SK-N-SH (cell line): ENCODE data around the gene EPHA10. TPM values are rescaled to one million over a fixed set of nuclear protein-coding genes. Genes with fewer than 3 reads are reported as not detected.
"Not testable (repeated sequence)": the region's sequence is repeated elsewhere in the genome, so short reads cannot be mapped to it uniquely, and the experiment has no call there.

Source experiments
- CTCF ChIA-PET: fragments of 300-600, 350-600 bp; formaldehyde crosslinking; extraction: SDS; loops from one replicate; lab custom pipeline; 2021; lab: Yijun Ruan, JAX
- POLR2A ChIA-PET: fragments of 350-600 bp; sonication (Branson Sonifier 250); formaldehyde crosslinking; extraction: SDS; loops from one replicate; lab custom pipeline; 2020; ENCODE audit warnings: antibody characterized with exemption, inconsistent platforms; lab: Yijun Ruan, JAX
- DNase-seq: peaks from one replicate; pipeline ENCODE4 v3.0.0; 2012
- H2AFZ ChIP-seq: fragments of 200-600 bp; sonication (generic); 2 replicates; pipeline ENCODE4 v1.8.1; 2016; ENCODE audit warnings: antibody characterized with exemption, mild to moderate bottlenecking, low read depth
- H3F3A ChIP-seq: fragments of 200-600 bp; sonication (generic); replicated peaks from 2 replicates; pipeline ENCODE3; 2016; ENCODE audit warnings: antibody characterized with exemption, mild to moderate bottlenecking; ENCODE audit not compliant: insufficient read depth
- H3K27ac ChIP-seq, 2 experiments: fragments of 200-500 bp in 1 of 2; fragments of 200-600 bp in 1 of 2; sonication (Bioruptor generic) in 1 of 2; sonication (generic), shearing (Covaris generic) in 1 of 2; 2 replicates each; pipeline versions ENCODE4 v1.5.1 to v1.6.1; 2014 to 2016; ENCODE audit warnings: low read depth in 2 of 2, inconsistent platforms in 1 of 2, low read length in 1 of 2, mild to moderate bottlenecking in 1 of 2, mixed read lengths in 1 of 2
- H3K27me3 ChIP-seq: fragments of 200-600 bp; sonication (generic), shearing (Covaris generic); 2 replicates; pipeline ENCODE4 v1.6.1; 2016; ENCODE audit warnings: mixed run types; ENCODE audit not compliant: insufficient read depth
- H3K36me3 ChIP-seq, 2 experiments: fragments of 200-500 bp in 1 of 2; fragments of 200-600 bp in 1 of 2; sonication (Bioruptor generic) in 1 of 2; sonication (generic) in 1 of 2; replicated peaks in 1 of 2; 2 replicates each; pipeline versions ENCODE3 to v1.5.1; 2014 to 2016; ENCODE audit warnings: low read length in 1 of 2, mild to moderate bottlenecking in 1 of 2; ENCODE audit not compliant: insufficient read depth in 2 of 2, control insufficient read depth in 1 of 2
- H3K4me1 ChIP-seq, 2 experiments: fragments of 200-500 bp in 1 of 2; fragments of 200-600 bp in 1 of 2; sonication (Bioruptor generic) in 1 of 2; sonication (generic), shearing (Covaris generic) in 1 of 2; 2 replicates each; pipeline versions ENCODE4 v1.5.1 to v1.6.1; 2014 to 2016; ENCODE audit warnings: low read depth in 1 of 2, low read length in 1 of 2, mixed run types in 1 of 2; ENCODE audit not compliant: insufficient read depth in 2 of 2, control insufficient read depth in 1 of 2
- H3K4me2 ChIP-seq: fragments of 200-600 bp; sonication (generic), shearing (Covaris generic); 2 replicates; pipeline ENCODE4 v1.6.1; 2017; ENCODE audit warnings: mixed run types
- H3K4me3 ChIP-seq, 2 experiments: fragments of 200-500 bp in 1 of 2; fragments of 200-600 bp in 1 of 2; sonication (Bioruptor generic) in 1 of 2; sonication (generic), shearing (Covaris generic) in 1 of 2; 2 replicates each; pipeline versions ENCODE4 v1.5.1 to v1.8.1; 2014 to 2016; ENCODE audit warnings: low read depth in 2 of 2, inconsistent platforms in 1 of 2, low read length in 1 of 2, mild to moderate bottlenecking in 1 of 2, mixed read lengths in 1 of 2, moderate library complexity in 1 of 2
- H3K79me2 ChIP-seq: fragments of 200-600 bp; sonication (generic); 2 replicates; pipeline ENCODE4 v1.8.1; 2017; ENCODE audit warnings: mild to moderate bottlenecking; ENCODE audit not compliant: insufficient read depth
- H3K9ac ChIP-seq: fragments of 200-600 bp; sonication (generic); 2 replicates; pipeline ENCODE4 v1.6.1; 2017; ENCODE audit warnings: mixed run types
- H3K9me2 ChIP-seq: fragments of 200-600 bp; sonication (generic); 2 replicates; pipeline ENCODE4 v1.6.1; 2017; ENCODE audit warnings: mixed run types
- H3K9me3 ChIP-seq: fragments of 200-600 bp; sonication (generic); 2 replicates; pipeline ENCODE4 v1.6.1; 2017; ENCODE audit warnings: mixed run types, mild to moderate bottlenecking, moderate library complexity
- H4K20me1 ChIP-seq: fragments of 200-600 bp; sonication (generic); 2 replicates; pipeline ENCODE4 v1.6.1; 2017; ENCODE audit warnings: mild to moderate bottlenecking, mixed run types; ENCODE audit not compliant: insufficient read depth
- CHD2 ChIP-seq: fragments of 150-350 bp; IDR thresholded peaks from 2 replicates; pipeline ENCODE4 v1.6.1; 2018; ENCODE audit warnings: low read length; ENCODE audit not compliant: partially characterized antibody
- FOSL2 ChIP-seq: IDR thresholded peaks from 2 replicates; pipeline ENCODE4 v1.4.0; 2012; ENCODE audit warnings: low read depth, mild to moderate bottlenecking, moderate library complexity, borderline replicate concordance
- JUND ChIP-seq: IDR thresholded peaks from 2 replicates; pipeline ENCODE4 v1.4.0; 2012
- MEF2A ChIP-seq: IDR thresholded peaks from 2 replicates; pipeline ENCODE4 v1.4.0; 2012; ENCODE audit warnings: low read depth, borderline replicate concordance
- RFX5 ChIP-seq: IDR thresholded peaks from 2 replicates; pipeline ENCODE4 v1.6.1; 2012; ENCODE audit warnings: mild to moderate bottlenecking, improper control_type of control experiment, low read length
- RXRA ChIP-seq: IDR thresholded peaks from 2 replicates; pipeline ENCODE4 v1.4.0; 2012; ENCODE audit warnings: low read depth, mild to moderate bottlenecking, borderline replicate concordance
- SMC3 ChIP-seq: IDR thresholded peaks from 2 replicates; pipeline ENCODE4 v1.6.1; 2012; ENCODE audit warnings: low read depth, low read length, improper control_type of control experiment
- TEAD4 ChIP-seq: IDR thresholded peaks from 2 replicates; pipeline ENCODE4 v1.4.0; 2012; ENCODE audit warnings: mild to moderate bottlenecking, borderline replicate concordance; ENCODE audit not compliant: insufficient read depth
- WGBS: methylation state at CpG from one replicate; pipeline ENCODE4 v1.1.6; 2017; ENCODE audit warnings: low lambda C conversion rate; 5-methylcytosine and 5-hydroxymethylcytosine counted together
- polyA plus RNA-seq, 3 experiments: library from polyadenylated mRNA; depleted of rRNA; stranded (reverse); fragments of >200 nt; gene quantifications; 2 replicates each; pipeline ENCODE4 v1.2.3, GENCODE V29; 2012
- TF ChIP-seq, protein P1 (sequence below): IDR thresholded peaks from 2 replicates; pipeline ENCODE4 v1.6.1; 2012; ENCODE audit warnings: mild to moderate bottlenecking, low read depth, low read length, moderate library complexity
- TF ChIP-seq, protein P2 (sequence below): IDR thresholded peaks from 2 replicates; pipeline ENCODE4; 2012

The EPHA10 gene
- polyA plus RNA-seq, 1 of the 3 experiments (the other 2 are of a cell fraction) = 0.05 TPM

DNA sequence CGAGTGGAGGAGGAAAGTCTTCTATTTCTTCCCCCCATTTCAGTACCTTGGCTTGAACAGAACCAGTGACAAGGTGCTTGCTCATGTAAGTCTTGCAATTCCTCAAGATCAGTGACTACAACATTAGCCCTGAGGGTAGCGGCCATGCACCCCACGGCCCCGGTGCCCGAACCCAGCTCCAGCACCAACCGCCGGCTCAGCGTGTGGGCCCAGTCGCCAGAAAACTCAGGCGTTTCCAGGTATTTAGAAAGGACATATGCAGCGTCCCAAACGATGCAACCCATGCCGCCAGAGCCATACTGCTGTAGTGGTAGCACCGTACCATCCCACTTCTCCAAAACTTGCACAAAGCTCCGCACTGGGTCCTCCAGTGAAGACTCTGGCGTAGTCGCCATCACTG is 17.6 kb upstream of the EPHA10 start (continued):
- TF ChIP-seq FOSL2 = no peak

DNA sequence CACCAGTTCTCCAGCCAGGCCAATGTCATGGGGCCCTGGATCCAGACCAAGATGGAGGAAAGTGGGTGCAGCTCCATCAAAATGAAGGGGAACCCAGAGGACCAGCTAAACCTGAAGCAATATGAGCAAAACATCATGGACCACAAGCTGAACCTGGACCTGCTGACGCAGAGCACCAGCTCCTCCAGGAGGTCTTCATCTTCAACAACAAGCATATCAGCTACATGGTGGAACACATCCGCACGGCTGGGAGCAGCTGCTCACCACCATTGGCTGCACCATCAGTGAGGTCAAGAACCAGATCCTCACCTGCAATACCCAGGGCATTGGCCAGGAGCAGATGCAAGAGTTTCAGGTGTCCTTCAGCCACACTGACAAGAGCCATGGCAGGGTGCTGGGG is 13.7 kb upstream of the EPHA10 start:
- DNase-seq = no peak
- H3K27ac ChIP-seq = no peak overlapping the region
- TF ChIP-seq RFX5 = no peak
- no peak for TF ChIP-seq CHD2
- no peak for TF ChIP-seq JUND
- TF ChIP-seq, protein P1, sequence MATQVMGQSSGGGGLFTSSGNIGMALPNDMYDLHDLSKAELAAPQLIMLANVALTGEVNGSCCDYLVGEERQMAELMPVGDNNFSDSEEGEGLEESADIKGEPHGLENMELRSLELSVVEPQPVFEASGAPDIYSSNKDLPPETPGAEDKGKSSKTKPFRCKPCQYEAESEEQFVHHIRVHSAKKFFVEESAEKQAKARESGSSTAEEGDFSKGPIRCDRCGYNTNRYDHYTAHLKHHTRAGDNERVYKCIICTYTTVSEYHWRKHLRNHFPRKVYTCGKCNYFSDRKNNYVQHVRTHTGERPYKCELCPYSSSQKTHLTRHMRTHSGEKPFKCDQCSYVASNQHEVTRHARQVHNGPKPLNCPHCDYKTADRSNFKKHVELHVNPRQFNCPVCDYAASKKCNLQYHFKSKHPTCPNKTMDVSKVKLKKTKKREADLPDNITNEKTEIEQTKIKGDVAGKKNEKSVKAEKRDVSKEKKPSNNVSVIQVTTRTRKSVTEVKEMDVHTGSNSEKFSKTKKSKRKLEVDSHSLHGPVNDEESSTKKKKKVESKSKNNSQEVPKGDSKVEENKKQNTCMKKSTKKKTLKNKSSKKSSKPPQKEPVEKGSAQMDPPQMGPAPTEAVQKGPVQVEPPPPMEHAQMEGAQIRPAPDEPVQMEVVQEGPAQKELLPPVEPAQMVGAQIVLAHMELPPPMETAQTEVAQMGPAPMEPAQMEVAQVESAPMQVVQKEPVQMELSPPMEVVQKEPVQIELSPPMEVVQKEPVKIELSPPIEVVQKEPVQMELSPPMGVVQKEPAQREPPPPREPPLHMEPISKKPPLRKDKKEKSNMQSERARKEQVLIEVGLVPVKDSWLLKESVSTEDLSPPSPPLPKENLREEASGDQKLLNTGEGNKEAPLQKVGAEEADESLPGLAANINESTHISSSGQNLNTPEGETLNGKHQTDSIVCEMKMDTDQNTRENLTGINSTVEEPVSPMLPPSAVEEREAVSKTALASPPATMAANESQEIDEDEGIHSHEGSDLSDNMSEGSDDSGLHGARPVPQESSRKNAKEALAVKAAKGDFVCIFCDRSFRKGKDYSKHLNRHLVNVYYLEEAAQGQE = no peak
- TF ChIP-seq MEF2A = no peak
- TF ChIP-seq, all 33 proteins: peak for 0
- Histone ChIP-seq H2AFZ (no peak overlapping the region), H3K4me2 (no peak overlapping the region), H3K36me3 (no peaks in the 10 kb centered on the region), H3F3A (no peaks in the 10 kb centered on the region), H3K9ac (no peak overlapping the region), H3K4me1 (no peaks in the 10 kb centered on the region), H3K79me2 (no peaks in the 10 kb centered on the region), H3K27me3 (no peaks in the 10 kb centered on the region; the same call in 1 of the 2 replicates), H4K20me1 (no peaks in the 10 kb centered on the region), H3K4me3 (no peak overlapping the region), H3K9me3 (no peaks in the 10 kb centered on the region), H3K9me2 (no peaks in the 10 kb centered on the region)
- ChIA-PET POLR2A (no interaction called here), CTCF (interaction anchor here (0.9 to 2.6 kb wide), 4 partner anchors 13 to 81 kb away, joined by 3 to 9 read pairs (median 5); partner anchors contain the start of genes EPHA10 and MTF1)
- WGBS = 44% methylated on average over 1 of the region's 3 CpGs

DNA sequence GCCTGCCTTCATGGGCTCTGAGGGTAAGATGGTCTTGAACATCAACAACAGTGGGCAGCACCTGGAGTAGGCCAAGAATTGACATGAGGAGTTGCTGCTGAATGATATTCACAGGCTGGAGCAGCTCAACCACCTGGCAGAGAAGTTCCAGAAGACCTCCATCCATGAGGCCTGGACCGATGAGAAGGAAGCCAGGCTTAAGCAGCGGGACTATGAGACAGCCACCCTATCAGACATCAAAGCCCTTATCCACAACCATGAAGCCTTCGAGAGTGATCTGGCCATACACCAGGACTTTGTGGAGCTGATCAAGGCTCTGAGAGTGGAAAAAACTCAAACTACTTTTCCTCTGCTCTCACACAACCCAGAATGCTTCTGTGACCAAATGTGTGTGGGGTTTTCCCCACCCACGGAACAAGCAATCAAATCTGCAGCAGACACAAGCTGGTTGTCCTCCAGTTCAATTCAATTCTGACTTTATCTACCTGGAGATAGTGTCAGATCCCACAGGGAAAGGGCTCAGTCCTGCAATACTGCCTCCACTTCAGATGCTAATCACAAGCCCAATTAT is 12.1 kb upstream of the EPHA10 start:
- POLR2A ChIA-PET = no interaction called here
- no peak overlapping the region for H3K4me2 ChIP-seq
- H3K4me3 ChIP-seq = no peak overlapping the region
- H3K27ac ChIP-seq = no peak overlapping the region
- no peaks in the 10 kb centered on the region for H3F3A ChIP-seq
- no peaks in the 10 kb centered on the region for H4K20me1 ChIP-seq
- DNase-seq = no peak
- H3K9ac ChIP-seq = no peak overlapping the region
- no peaks in the 10 kb centered on the region for H3K9me3 ChIP-seq
- H3K9me2 ChIP-seq = no peaks in the 10 kb centered on the region
- no peaks in the 10 kb centered on the region for H3K4me1 ChIP-seq
- H2AFZ ChIP-seq = no peak overlapping the region
- WGBS = 16% methylated on average over 4 of the region's 4 CpGs
- H3K79me2 ChIP-seq = no peaks in the 10 kb centered on the region
- CTCF ChIA-PET = interaction anchor here (1.1 to 2.6 kb wide), 2 partner anchors 12 to 86 kb away, joined by 3 to 9 read pairs; partner anchors contain the start of gene EPHA10
- H3K27me3 ChIP-seq = no peaks in the 10 kb centered on the region; the same call in 1 of the 2 replicates
- H3K36me3 ChIP-seq = no peaks in the 10 kb centered on the region
- no peak for TF ChIP-seq SMC3
- TF ChIP-seq RXRA = no peak
- TF ChIP-seq, protein P2, sequence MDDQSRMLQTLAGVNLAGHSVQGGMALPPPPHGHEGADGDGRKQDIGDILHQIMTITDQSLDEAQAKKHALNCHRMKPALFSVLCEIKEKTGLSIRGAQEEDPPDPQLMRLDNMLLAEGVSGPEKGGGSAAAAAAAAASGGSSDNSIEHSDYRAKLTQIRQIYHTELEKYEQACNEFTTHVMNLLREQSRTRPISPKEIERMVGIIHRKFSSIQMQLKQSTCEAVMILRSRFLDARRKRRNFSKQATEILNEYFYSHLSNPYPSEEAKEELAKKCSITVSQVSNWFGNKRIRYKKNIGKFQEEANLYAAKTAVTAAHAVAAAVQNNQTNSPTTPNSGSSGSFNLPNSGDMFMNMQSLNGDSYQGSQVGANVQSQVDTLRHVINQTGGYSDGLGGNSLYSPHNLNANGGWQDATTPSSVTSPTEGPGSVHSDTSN = no peak
- no peak for TF ChIP-seq TEAD4

DNA sequence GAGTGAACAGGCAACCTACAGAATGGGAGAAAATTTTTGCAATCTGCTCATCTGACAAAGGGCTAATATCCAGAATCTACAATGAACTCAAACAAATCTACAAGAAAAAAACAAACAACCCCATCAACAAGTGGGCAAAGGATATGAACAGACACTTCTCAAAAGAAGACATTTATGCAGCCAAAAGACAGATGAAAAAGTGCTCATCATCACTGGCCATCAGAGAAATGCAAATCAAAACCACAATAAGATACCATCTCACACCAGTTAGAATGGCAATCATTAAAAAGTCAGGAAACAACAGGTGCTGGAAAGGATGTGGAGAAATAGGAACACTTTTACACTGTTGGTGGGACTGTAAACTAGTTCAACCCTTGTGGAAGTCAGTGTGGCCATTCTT is 6.5 kb upstream of the EPHA10 start:
- POLR2A ChIA-PET, DNase-seq, H3K4me3 ChIP-seq, H3F3A ChIP-seq, H3K36me3 ChIP-seq, H3K4me1 ChIP-seq, CTCF ChIA-PET, H3K27ac ChIP-seq, H3K9me3 ChIP-seq, H2AFZ ChIP-seq, H4K20me1 ChIP-seq, H3K79me2 ChIP-seq, H3K9me2 ChIP-seq, H3K4me2 ChIP-seq, H3K9ac ChIP-seq: not testable (repeated sequence)
- peaks cover 14% of the 10 kb centered on the region; the same call in 1 of the 2 replicates for H3K27me3 ChIP-seq
